ENCODE data around the gene CCNA2.

GRCh38 chr4:121799208-121799823, 24.4 kb downstream of the CCNA2 start:
- TF ChIP-seq CTCF (IDR thresholded peaks at IDR 0.05; ENCODE audit: insufficient read depth, low read depth, low read length) (no peak), EZH2 (IDR thresholded peaks at IDR 0.05; ENCODE audit: insufficient read depth, low read length) (no peak)
